Keratinocyte (primary cell): ENCODE data around the gene GPR15LG. TPM values are rescaled to one million over a fixed set of nuclear protein-coding genes. Genes with fewer than 3 reads are reported as not detected.

Experiments
- DNase-seq: peaks from one replicate; pipeline ENCODE4 v3.0.0-alpha.2; 2011; ENCODE audit warnings: low read depth, missing footprints, low spot score
- FAIRE-seq: peaks from 2 replicates; lab custom pipeline; 2011; peaks lifted over from hg19 to GRCh38; lab: Jason Lieb, UNC
- H2AFZ ChIP-seq: 2 replicates; pipeline ENCODE4 v1.6.0; 2012; ENCODE audit warnings: low read length, control low read depth, inconsistent platforms; ENCODE audit not compliant: control insufficient read depth
- H3K27ac ChIP-seq: 2 replicates; pipeline ENCODE4 v1.5.1; 2011; ENCODE audit warnings: low read length; ENCODE audit not compliant: control insufficient read depth, insufficient read depth
- H3K27me3 ChIP-seq: 3 replicates; pipeline ENCODE4 v1.6.0; 2011; ENCODE audit warnings: low read length; ENCODE audit not compliant: control insufficient read depth, insufficient read depth; ENCODE audit errors: extremely low read depth
- H3K36me3 ChIP-seq, 2 experiments: 2 replicates in 1 of 2; 3 replicates in 1 of 2; pipeline ENCODE4 v1.5.1; 2011; ENCODE audit warnings: low read length in 2 of 2, mild to moderate bottlenecking in 1 of 2; ENCODE audit not compliant: control insufficient read depth in 2 of 2, insufficient read depth in 2 of 2; ENCODE audit errors: extremely low read depth in 1 of 2
- H3K4me1 ChIP-seq: 3 replicates; pipeline ENCODE4 v1.5.1; 2011; ENCODE audit warnings: low read length; ENCODE audit not compliant: control insufficient read depth, insufficient read depth; ENCODE audit errors: extremely low read depth
- H3K4me2 ChIP-seq: 3 replicates; pipeline ENCODE4 v1.6.0; 2011; ENCODE audit warnings: low read depth, low read length; ENCODE audit not compliant: control insufficient read depth, insufficient read depth; ENCODE audit errors: extremely low read depth
- H3K4me3 ChIP-seq, 3 experiments: fragments of 200-600 bp in 1 of 3; sonication (generic) in 1 of 3; 2 replicates in 2 of 3; 3 replicates in 1 of 3; pipeline ENCODE4 v1.5.1; 2011 to 2016; ENCODE audit warnings: low read length in 3 of 3, mild to moderate bottlenecking in 3 of 3, control low read depth in 2 of 3, inconsistent platforms in 1 of 3, low read depth in 1 of 3, mixed read lengths in 1 of 3, mixed run types in 1 of 3, moderate library complexity in 1 of 3; ENCODE audit not compliant: control insufficient read depth in 2 of 3, insufficient read depth in 2 of 3; ENCODE audit errors: extremely low read depth in 1 of 3
- H3K79me2 ChIP-seq: 2 replicates; pipeline ENCODE4 v1.6.0; 2012; ENCODE audit warnings: low read length; ENCODE audit not compliant: control insufficient read depth, insufficient read depth
- H3K9ac ChIP-seq: 3 replicates; pipeline ENCODE4 v1.6.0; 2011; ENCODE audit warnings: low read length; ENCODE audit not compliant: control insufficient read depth, insufficient read depth; ENCODE audit errors: extremely low read depth
- H3K9me1 ChIP-seq: 3 replicates; pipeline ENCODE4 v1.6.0; 2011; ENCODE audit warnings: low read length; ENCODE audit not compliant: control insufficient read depth, insufficient read depth; ENCODE audit errors: extremely low read depth
- H3K9me3 ChIP-seq: 2 replicates; pipeline ENCODE4 v1.5.1; 2012; ENCODE audit warnings: low read depth, low read length; ENCODE audit not compliant: control insufficient read depth
- H4K20me1 ChIP-seq: 3 replicates; pipeline ENCODE4 v1.6.0; 2011; ENCODE audit warnings: low read length; ENCODE audit not compliant: control insufficient read depth, insufficient read depth; ENCODE audit errors: extremely low read depth
- EZH2 ChIP-seq: IDR thresholded peaks from one replicate; pipeline ENCODE4 v1.6.1; 2012; ENCODE audit warnings: inconsistent platforms, mild to moderate bottlenecking, low read length, moderate library complexity
- dilution Hi-C: fragments of 300-500 bp; cut with MboI; formaldehyde crosslinking; loops from one replicate; pipeline ENCODE4 v1.7.0; 2020; ENCODE audit warnings: low sequenced_read_pairs; ENCODE audit not compliant: extremely low pct_ligation_motif_present
- polyA plus RNA-seq, 5 experiments: library from polyadenylated mRNA; depleted of rRNA in 3 of 5; stranded (reverse) in 3 of 5; stranded (forward) in 1 of 5; unstranded in 1 of 5; fragments of >200 nt; gene quantifications; 1 replicate in 1 of 5; 2 replicates in 3 of 5; 3 replicates in 1 of 5; pipeline versions ENCODE4 v1.2.1 to v1.2.3, GENCODE V29; 2011 to 2012; ENCODE audit warnings: missing spikeins in 2 of 5, low read depth in 1 of 5, low replicate concordance in 1 of 5
- TF ChIP-seq, protein P1 (sequence below), 3 experiments: IDR thresholded peaks in 1 of 3; conservative IDR thresholded peaks in 1 of 3; optimal IDR thresholded peaks in 1 of 3; 2 replicates in 2 of 3; 3 replicates in 1 of 3; pipeline versions ENCODE3 to v1.5.1; 2011; ENCODE audit warnings: low read length in 3 of 3, mild to moderate bottlenecking in 3 of 3, moderate library complexity in 2 of 3, control low read depth in 1 of 3, inconsistent platforms in 1 of 3; ENCODE audit not compliant: insufficient read depth in 2 of 3; ENCODE audit errors: extremely low read depth in 1 of 3

GPR15LG gene
- polyA plus RNA-seq, 1 donor (not counting 4 experiments of a cell fraction or from before 2014, with no cell fraction given) = 10.4 TPM

DNA sequence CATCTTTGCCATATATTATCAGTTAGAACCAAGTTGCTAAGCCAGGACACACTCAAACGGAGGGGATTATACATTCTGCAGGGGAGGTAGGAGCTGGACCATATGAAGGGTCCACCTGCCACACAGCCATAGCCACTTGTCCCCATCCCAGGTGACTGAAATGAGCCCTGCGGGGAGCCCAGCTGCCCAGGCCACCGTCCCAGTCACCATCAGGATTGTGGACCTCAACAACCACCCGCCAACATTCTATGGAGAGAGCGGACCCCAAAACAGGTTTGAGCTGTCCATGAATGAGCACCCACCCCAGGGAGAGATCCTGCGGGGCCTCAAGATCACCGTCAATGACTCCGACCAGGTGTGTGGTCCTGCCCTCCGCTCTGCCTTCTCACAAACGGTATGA lies 34.4 kb downstream of the GPR15LG start:
- FAIRE-seq = no peak
- Histone ChIP-seq H3K27ac (no peak overlapping the region), H3K27me3 (no peaks in the 10 kb centered on the region)

DNA sequence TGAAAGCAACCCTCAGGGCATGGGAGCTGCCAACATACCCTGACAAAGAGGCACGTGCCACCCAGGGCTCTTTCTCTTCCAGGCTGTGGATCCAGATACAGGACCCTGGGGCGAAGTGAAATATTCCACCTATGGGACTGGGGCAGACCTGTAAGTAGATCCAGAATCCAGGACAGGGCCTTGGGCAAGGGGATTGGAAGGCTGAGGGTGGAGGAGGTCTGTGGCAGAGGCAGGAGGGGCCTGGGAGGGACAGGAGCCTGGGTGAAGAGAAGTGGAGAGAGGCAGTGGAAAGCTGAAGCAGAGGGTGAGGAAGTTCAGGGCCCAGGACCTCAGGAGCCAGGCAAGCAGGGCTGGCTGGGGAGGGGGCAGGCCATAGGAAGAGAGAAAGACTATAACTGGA lies 38.0 kb downstream of the GPR15LG start:
- Histone ChIP-seq H3K4me1 (no peaks in the 10 kb centered on the region), H3K36me3 (no peaks in the 10 kb centered on the region), H3K79me2 (no peaks in the 10 kb centered on the region), H3K9me3 (no peaks in the 10 kb centered on the region), H2AFZ (no peak overlapping the region), H3K9me1 (no peaks in the 10 kb centered on the region), H3K9ac (no peak overlapping the region), H3K4me3 (no peak overlapping the region), H3K27ac (no peak overlapping the region), H3K4me2 (no peak overlapping the region), H3K27me3 (no peaks in the 10 kb centered on the region), H4K20me1 (no peaks in the 10 kb centered on the region)
- TF ChIP-seq, protein P1, sequence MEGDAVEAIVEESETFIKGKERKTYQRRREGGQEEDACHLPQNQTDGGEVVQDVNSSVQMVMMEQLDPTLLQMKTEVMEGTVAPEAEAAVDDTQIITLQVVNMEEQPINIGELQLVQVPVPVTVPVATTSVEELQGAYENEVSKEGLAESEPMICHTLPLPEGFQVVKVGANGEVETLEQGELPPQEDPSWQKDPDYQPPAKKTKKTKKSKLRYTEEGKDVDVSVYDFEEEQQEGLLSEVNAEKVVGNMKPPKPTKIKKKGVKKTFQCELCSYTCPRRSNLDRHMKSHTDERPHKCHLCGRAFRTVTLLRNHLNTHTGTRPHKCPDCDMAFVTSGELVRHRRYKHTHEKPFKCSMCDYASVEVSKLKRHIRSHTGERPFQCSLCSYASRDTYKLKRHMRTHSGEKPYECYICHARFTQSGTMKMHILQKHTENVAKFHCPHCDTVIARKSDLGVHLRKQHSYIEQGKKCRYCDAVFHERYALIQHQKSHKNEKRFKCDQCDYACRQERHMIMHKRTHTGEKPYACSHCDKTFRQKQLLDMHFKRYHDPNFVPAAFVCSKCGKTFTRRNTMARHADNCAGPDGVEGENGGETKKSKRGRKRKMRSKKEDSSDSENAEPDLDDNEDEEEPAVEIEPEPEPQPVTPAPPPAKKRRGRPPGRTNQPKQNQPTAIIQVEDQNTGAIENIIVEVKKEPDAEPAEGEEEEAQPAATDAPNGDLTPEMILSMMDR (optimal IDR thresholded peaks at IDR 0.05 in 1 of 3, IDR thresholded peaks at IDR 0.05 in 1 of 3, conservative IDR thresholded peaks at IDR 0.05 in 1 of 3; ENCODE audit: extremely low read depth in 1 of 3, insufficient read depth in 2 of 3, low read length in 3 of 3) = no peak
- TF ChIP-seq EZH2 = no peak
- dilution Hi-C loops = no loop called here
- DNase-seq (no peak), FAIRE-seq (no peak)

More for the DNA sequence above, 34.4 kb downstream of the GPR15LG start:
- DNase-seq = no peak
- H3K79me2 ChIP-seq = no peaks in the 10 kb centered on the region
- dilution Hi-C loops = loop anchor here (10.0 kb wide), 1 partner anchor 63 kb away; no protein-coding TSS in a partner anchor
- no peak overlapping the region for H3K9ac ChIP-seq
- no peaks in the 10 kb centered on the region for H3K9me1 ChIP-seq
- no peaks in the 10 kb centered on the region for H3K4me1 ChIP-seq
- H2AFZ ChIP-seq = no peak overlapping the region
- H3K4me2 ChIP-seq = no peak overlapping the region
- TF ChIP-seq, protein P1 (optimal IDR thresholded peaks at IDR 0.05 in 1 of 3, IDR thresholded peaks at IDR 0.05 in 1 of 3, conservative IDR thresholded peaks at IDR 0.05 in 1 of 3; ENCODE audit: extremely low read depth in 1 of 3, insufficient read depth in 2 of 3, low read length in 3 of 3) = no peak
- no peak for TF ChIP-seq EZH2
- no peaks in the 10 kb centered on the region for H4K20me1 ChIP-seq
- H3K4me3 ChIP-seq = no peak overlapping the region
- H3K36me3 ChIP-seq = no peaks in the 10 kb centered on the region
- H3K9me3 ChIP-seq = no peaks in the 10 kb centered on the region
